ENCODE data around the gene ADAM10.

The ADAM10 gene

DNA sequence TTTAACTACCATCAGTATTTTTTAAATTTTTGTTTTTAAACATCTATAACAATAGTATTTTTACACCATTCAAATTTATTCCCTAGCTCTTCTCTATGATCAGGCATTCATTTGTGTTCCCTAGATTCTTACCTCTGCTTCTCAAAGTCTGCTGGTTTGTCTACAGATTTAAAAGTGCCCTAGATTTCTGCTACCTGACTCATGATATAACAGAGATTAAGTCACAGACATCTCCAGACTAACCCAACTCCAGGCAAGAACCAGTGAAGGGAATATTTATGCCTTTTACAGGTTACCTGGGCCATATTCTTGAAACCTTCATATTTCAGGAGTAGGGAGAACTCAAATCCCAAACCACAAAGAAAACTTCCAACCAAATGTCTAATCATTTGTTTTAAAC is 38.8 kb downstream of the ADAM10 start:
- ChIA-PET CTCF (interaction anchor here (0.9 kb wide), 1 partner anchor 441 kb away, joined by 4 read pairs; no protein-coding TSS in a partner anchor), POLR2A (no interaction called here)
- TF ChIP-seq, protein P1, sequence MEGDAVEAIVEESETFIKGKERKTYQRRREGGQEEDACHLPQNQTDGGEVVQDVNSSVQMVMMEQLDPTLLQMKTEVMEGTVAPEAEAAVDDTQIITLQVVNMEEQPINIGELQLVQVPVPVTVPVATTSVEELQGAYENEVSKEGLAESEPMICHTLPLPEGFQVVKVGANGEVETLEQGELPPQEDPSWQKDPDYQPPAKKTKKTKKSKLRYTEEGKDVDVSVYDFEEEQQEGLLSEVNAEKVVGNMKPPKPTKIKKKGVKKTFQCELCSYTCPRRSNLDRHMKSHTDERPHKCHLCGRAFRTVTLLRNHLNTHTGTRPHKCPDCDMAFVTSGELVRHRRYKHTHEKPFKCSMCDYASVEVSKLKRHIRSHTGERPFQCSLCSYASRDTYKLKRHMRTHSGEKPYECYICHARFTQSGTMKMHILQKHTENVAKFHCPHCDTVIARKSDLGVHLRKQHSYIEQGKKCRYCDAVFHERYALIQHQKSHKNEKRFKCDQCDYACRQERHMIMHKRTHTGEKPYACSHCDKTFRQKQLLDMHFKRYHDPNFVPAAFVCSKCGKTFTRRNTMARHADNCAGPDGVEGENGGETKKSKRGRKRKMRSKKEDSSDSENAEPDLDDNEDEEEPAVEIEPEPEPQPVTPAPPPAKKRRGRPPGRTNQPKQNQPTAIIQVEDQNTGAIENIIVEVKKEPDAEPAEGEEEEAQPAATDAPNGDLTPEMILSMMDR (IDR thresholded peaks at IDR 0.05; ENCODE audit: insufficient read depth, low read length, missing control alignments) = no peak
- no peak for DNase-seq (ENCODE audit: low read depth, low spot score)
- no peak overlapping the region for H3K4me3 ChIP-seq (ENCODE audit: low read depth, low read length)

- ChIA-PET POLR2A (no interaction called here), CTCF (no interaction called here)
- no peak overlapping the region for H3K4me3 ChIP-seq (ENCODE audit: low read depth, low read length)
- no peak for DNase-seq (ENCODE audit: low read depth, low spot score)
- TF ChIP-seq, protein P1 (IDR thresholded peaks at IDR 0.05; ENCODE audit: insufficient read depth, low read length, missing control alignments) = no peak
Measured at GRCh38 chr15:58707397-58707796, 42.1 kb downstream of the ADAM10 start.

- POLR2A ChIA-PET = no interaction called here
- TF ChIP-seq, protein P1 (IDR thresholded peaks at IDR 0.05; ENCODE audit: insufficient read depth, low read length, missing control alignments) = no peak
- DNase-seq (ENCODE audit: low read depth, low spot score) = no peak
- CTCF ChIA-PET = no interaction called here
- no peak overlapping the region for H3K4me3 ChIP-seq (ENCODE audit: low read depth, low read length)
Measured at GRCh38 chr15:58705105-58705504, 44.4 kb downstream of the ADAM10 start.

- DNase-seq (ENCODE audit: low read depth, low spot score) = peak; percentile 55
- CTCF ChIA-PET = no interaction called here
- no peak overlapping the region for H3K4me3 ChIP-seq (ENCODE audit: low read depth, low read length)
- POLR2A ChIA-PET = no interaction called here
- TF ChIP-seq, protein P1 (IDR thresholded peaks at IDR 0.05; ENCODE audit: insufficient read depth, low read length, missing control alignments) = no peak
Measured at GRCh38 chr15:58704155-58704865, 45.2 kb downstream of the ADAM10 start.

DNA sequence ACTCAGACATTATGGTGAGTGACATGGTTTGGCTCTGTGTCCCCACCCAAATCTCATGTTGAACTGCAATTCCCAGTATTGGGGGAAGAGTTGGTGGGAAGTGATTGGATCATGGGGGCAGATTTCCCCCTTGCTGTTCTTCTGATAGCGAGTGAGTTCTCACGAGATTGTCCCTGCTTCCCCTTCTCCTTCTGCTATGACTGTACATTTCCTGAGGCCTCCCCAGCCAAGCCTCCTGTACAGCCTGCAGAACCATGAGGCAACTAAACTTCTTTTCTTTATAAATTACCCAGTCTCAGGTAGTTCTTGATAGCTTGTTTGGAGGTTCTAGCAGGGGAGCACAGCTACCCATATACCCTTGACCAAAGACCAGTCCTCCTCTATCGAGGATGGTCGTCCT is 45.9 kb downstream of the ADAM10 start:
- H3K4me3 ChIP-seq (ENCODE audit: low read depth, low read length) = no peak overlapping the region
- ChIA-PET POLR2A (no interaction called here), CTCF (no interaction called here)
- DNase-seq (ENCODE audit: low read depth, low spot score) = no peak
- TF ChIP-seq, protein P1 (IDR thresholded peaks at IDR 0.05; ENCODE audit: insufficient read depth, low read length, missing control alignments) = no peak

DNA sequence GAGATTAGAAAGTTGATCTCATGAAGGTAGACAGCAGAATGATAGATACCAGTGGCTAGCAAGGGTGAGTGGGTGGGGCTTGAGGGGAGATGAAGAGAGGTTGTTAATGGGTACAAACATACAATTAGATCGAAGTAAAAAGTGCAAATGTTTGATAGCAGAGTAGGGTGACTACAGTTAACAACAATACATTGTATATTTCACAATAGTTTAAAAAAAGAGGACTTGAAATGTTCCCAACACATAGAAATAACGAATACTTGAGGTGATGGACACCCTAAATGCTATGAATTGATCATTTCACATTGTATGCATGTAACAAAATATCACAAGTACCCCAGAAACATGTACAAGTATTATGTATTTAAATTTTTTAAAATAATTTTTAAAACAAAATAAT is 47.3 kb downstream of the ADAM10 start:
- ChIA-PET POLR2A (no interaction called here), CTCF (no interaction called here)
- no peak overlapping the region for H3K4me3 ChIP-seq (ENCODE audit: low read depth, low read length)
- TF ChIP-seq, protein P1 (IDR thresholded peaks at IDR 0.05; ENCODE audit: insufficient read depth, low read length, missing control alignments) = no peak
- DNase-seq (ENCODE audit: low read depth, low spot score) = no peak

All from AG04449 (cell line).